Activated naive CD4-positive, alpha-beta T cell treated with anti-CD3 and anti-CD28 coated beads for 36 hours (primary cell): ENCODE measurements around the gene TRMU. TPM values are rescaled to one million over a fixed set of nuclear protein-coding genes. Genes with fewer than 3 reads are reported as not detected.

Source experiments
- CTCF ChIA-PET: fragments of 350-600 bp; sonication (Branson Sonifier 250); formaldehyde crosslinking; loops from one replicate; lab custom pipeline; 2021; ENCODE audit warnings: antibody characterized with exemption; lab: Charles Lee
- DNase-seq: peaks from one replicate; pipeline ENCODE4 v3.0.0-alpha.2; 2020
- H3K27ac Mint-ChIP-seq: one replicate; pipeline ENCODE4 v1.8.0; 2021; ENCODE audit warnings: mild to moderate bottlenecking, mixed read lengths
- H3K27me3 Mint-ChIP-seq: one replicate; pipeline ENCODE4 v1.8.0; 2021; ENCODE audit warnings: low read depth, mixed read lengths
- H3K36me3 Mint-ChIP-seq: one replicate; pipeline ENCODE4 v1.8.0; 2021; ENCODE audit warnings: low read depth, mixed read lengths
- H3K4me1 Mint-ChIP-seq: one replicate; pipeline ENCODE4 v1.8.0; 2021; ENCODE audit warnings: low read depth, mixed read lengths
- H3K4me3 Mint-ChIP-seq: one replicate; pipeline ENCODE4 v1.8.0; 2021; ENCODE audit warnings: mild to moderate bottlenecking, moderate library complexity, mixed read lengths
- H3K9me3 Mint-ChIP-seq: one replicate; pipeline ENCODE4 v1.8.0; 2021; ENCODE audit warnings: mixed read lengths
- intact Hi-C: fragments of 100-400 bp; cut with micrococcal nuclease; formaldehyde crosslinking; loops from one replicate; pipeline ENCODE4 v1.15.1; 2023
- total RNA-seq, 2 experiments: library from RNA; stranded (reverse); gene quantifications; one replicate each; pipeline ENCODE4 v1.2.3, GENCODE V29; 2021

TRMU gene
- total RNA-seq, 2 experiments from 2014 or later: 57.4 TPM

DNA sequence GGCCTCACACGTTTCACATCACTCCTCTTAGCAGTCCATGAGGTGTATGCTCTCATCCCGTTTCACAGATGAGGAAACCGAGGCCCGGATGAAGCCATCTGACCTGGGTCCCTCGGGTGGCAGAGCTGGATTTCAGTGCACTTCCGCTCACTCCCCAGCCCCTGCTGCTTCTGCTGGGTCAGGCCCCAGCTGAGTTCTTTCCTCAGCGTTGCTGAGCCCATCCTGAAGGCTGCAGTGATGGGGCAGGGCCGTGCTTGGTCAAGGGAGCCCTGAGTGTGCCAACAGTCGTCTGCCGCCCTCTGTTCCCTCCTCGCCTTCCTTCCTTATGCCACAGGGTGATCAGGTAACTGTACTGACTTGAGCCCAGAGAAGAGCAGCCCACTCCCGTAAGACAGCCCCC is 12.1 kb downstream of the TRMU start:
- no peak overlapping the region for H3K4me3 Mint-ChIP-seq
- intact Hi-C loops: no loop called here
- H3K27me3 Mint-ChIP-seq: no peaks in the 10 kb centered on the region
- no peak overlapping the region for H3K27ac Mint-ChIP-seq
- CTCF ChIA-PET: no interaction called here
- H3K4me1 Mint-ChIP-seq: no peaks in the 10 kb centered on the region
- peaks cover 49% of the 10 kb centered on the region for H3K36me3 Mint-ChIP-seq
- no peaks in the 10 kb centered on the region for H3K9me3 Mint-ChIP-seq
- DNase-seq: no peak

DNA sequence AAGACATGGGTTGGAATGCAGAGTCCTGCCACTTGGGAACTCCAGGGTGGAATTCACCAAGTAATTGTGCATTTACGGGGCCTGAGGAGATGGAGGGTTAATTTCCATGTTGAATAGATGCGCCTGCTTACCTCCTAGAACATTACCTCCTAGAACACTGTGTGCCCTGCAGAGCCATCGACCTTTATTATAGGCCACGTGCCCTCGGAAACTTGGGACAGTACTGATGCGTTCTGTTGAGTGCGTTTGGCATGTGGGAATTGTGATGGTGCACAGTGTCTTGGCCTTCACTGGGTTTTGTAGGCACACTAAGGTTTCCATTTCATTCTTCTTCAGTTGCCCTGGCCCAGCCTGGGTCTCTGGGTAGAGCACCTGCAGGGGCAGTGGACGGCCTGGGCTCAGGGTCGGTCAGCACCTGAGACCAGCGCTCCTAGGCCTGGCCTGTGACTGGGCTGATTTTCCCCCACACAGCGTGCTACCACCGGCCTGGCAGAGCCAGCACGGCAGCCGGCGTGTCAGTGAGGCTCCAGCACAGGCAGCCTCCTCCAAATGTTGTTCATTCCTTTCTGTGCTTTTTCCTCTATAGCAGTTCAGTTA is 12.7 kb downstream of the TRMU start:
- Mint-ChIP-seq H3K27ac (no peak overlapping the region), H3K9me3 (no peaks in the 10 kb centered on the region), H3K4me3 (no peak overlapping the region), H3K27me3 (no peaks in the 10 kb centered on the region), H3K4me1 (no peaks in the 10 kb centered on the region), H3K36me3 (peaks cover 49% of the 10 kb centered on the region)
- intact Hi-C loops: no loop called here
- CTCF ChIA-PET: no interaction called here
- DNase-seq: no peak

GRCh38 chr22:46349238-46349637 is 13.7 kb downstream of the TRMU start:
- DNase-seq: no peak
- Mint-ChIP-seq H3K27ac (no peak overlapping the region), H3K27me3 (no peaks in the 10 kb centered on the region), H3K36me3 (peaks cover 43% of the 10 kb centered on the region), H3K4me1 (no peaks in the 10 kb centered on the region), H3K4me3 (no peak overlapping the region), H3K9me3 (no peaks in the 10 kb centered on the region)
- CTCF ChIA-PET: no interaction called here
- intact Hi-C loops: no loop called here

GRCh38 chr22:46349681-46350080 is 14.2 kb downstream of the TRMU start:
- Mint-ChIP-seq H3K27ac (no peak overlapping the region), H3K4me3 (no peak overlapping the region), H3K36me3 (peaks cover 43% of the 10 kb centered on the region), H3K9me3 (no peaks in the 10 kb centered on the region), H3K27me3 (no peaks in the 10 kb centered on the region), H3K4me1 (no peaks in the 10 kb centered on the region)
- CTCF ChIA-PET: no interaction called here
- no peak for DNase-seq
- intact Hi-C loops: no loop called here

DNA sequence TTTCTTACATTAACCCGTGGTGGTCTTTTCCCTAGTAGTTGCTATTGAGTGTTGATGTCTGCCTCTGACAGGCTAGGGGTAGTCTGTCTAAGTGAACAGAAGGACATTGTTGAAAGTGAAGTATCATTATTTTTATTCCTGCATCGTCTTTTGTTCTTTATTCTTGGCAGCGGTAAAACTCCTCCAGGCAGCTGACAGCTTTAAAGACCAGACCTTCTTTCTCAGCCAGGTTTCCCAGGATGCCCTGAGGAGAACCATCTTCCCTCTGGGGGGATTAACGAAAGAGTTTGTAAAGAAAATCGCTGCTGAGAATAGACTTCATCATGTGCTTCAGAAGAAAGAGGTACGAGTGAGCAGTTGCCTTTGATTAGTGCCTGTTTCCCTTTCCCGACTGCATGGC is 14.6 kb downstream of the TRMU start:
- H3K27ac Mint-ChIP-seq: no peak overlapping the region
- H3K4me1 Mint-ChIP-seq: no peaks in the 10 kb centered on the region
- intact Hi-C loops: no loop called here
- peaks cover 43% of the 10 kb centered on the region for H3K36me3 Mint-ChIP-seq
- no peak overlapping the region for H3K4me3 Mint-ChIP-seq
- no peaks in the 10 kb centered on the region for H3K27me3 Mint-ChIP-seq
- no peaks in the 10 kb centered on the region for H3K9me3 Mint-ChIP-seq
- CTCF ChIA-PET: no interaction called here
- DNase-seq: no peak

DNA sequence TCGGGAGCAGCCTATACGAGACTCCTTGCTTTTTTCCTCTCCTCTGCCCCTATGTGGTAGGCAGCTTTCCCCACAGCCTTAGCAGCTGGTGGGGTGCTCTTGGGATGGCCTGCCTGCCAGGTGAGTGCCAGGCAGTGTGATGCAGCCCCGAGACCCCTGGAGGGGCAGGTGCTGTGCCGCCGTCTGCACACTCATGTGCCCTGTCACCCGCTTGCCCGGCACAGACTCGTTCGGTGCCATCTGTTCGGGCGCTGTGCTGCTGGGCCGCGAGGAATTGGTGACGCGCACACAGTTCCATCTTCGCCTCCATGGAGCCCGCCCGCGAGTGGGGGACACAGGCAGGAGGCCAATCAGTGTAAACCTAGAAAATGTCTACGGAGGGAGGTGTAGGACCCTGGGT is 15.1 kb downstream of the TRMU start:
- no peaks in the 10 kb centered on the region for H3K9me3 Mint-ChIP-seq
- intact Hi-C loops: no loop called here
- no peak for DNase-seq
- CTCF ChIA-PET: interaction anchor here (0.7 kb wide), 1 partner anchor 109 kb away, joined by 5 read pairs; no protein-coding TSS in a partner anchor
- H3K27ac Mint-ChIP-seq: no peak overlapping the region
- H3K4me1 Mint-ChIP-seq: no peaks in the 10 kb centered on the region
- H3K4me3 Mint-ChIP-seq: no peak overlapping the region
- H3K27me3 Mint-ChIP-seq: no peaks in the 10 kb centered on the region
- H3K36me3 Mint-ChIP-seq: peaks cover 43% of the 10 kb centered on the region

GRCh38 chr22:46351131-46351735 is 15.7 kb downstream of the TRMU start:
- intact Hi-C loops: no loop called here
- H3K9me3 Mint-ChIP-seq: no peaks in the 10 kb centered on the region
- H3K4me1 Mint-ChIP-seq: no peaks in the 10 kb centered on the region
- H3K27ac Mint-ChIP-seq: no peak overlapping the region
- DNase-seq: no peak
- peaks cover 38% of the 10 kb centered on the region for H3K36me3 Mint-ChIP-seq
- no peaks in the 10 kb centered on the region for H3K27me3 Mint-ChIP-seq
- CTCF ChIA-PET: interaction anchor here (0.7 kb wide), 1 partner anchor 108 kb away, joined by 5 read pairs; no protein-coding TSS in a partner anchor
- no peak overlapping the region for H3K4me3 Mint-ChIP-seq

- CTCF ChIA-PET: no interaction called here
- no peak for DNase-seq
- no peaks in the 10 kb centered on the region for H3K27me3 Mint-ChIP-seq
- intact Hi-C loops: no loop called here
- no peak overlapping the region for H3K4me3 Mint-ChIP-seq
- no peaks in the 10 kb centered on the region for H3K9me3 Mint-ChIP-seq
- H3K27ac Mint-ChIP-seq: no peak overlapping the region
- no peaks in the 10 kb centered on the region for H3K4me1 Mint-ChIP-seq
- peaks cover 33% of the 10 kb centered on the region for H3K36me3 Mint-ChIP-seq
Observed at GRCh38 chr22:46351767-46352166, 16.3 kb downstream of the TRMU start.

GRCh38 chr22:46352276-46352675 is 16.8 kb downstream of the TRMU start:
- peaks cover 32% of the 10 kb centered on the region for H3K36me3 Mint-ChIP-seq
- no peak for DNase-seq
- no peaks in the 10 kb centered on the region for H3K9me3 Mint-ChIP-seq
- no peak overlapping the region for H3K4me3 Mint-ChIP-seq
- no peaks in the 10 kb centered on the region for H3K4me1 Mint-ChIP-seq
- no peak overlapping the region for H3K27ac Mint-ChIP-seq
- no peaks in the 10 kb centered on the region for H3K27me3 Mint-ChIP-seq
- intact Hi-C loops: no loop called here
- CTCF ChIA-PET: no interaction called here

- no peak for DNase-seq
- Mint-ChIP-seq H3K36me3 (peaks cover 33% of the 10 kb centered on the region), H3K27ac (no peak overlapping the region), H3K9me3 (no peaks in the 10 kb centered on the region), H3K4me1 (no peaks in the 10 kb centered on the region), H3K27me3 (no peaks in the 10 kb centered on the region), H3K4me3 (no peak overlapping the region)
- CTCF ChIA-PET: no interaction called here
- intact Hi-C loops: no loop called here
Observed at GRCh38 chr22:46352691-46353386, 17.3 kb downstream of the TRMU start.

- H3K9me3 Mint-ChIP-seq: no peaks in the 10 kb centered on the region
Observed at GRCh38 chr22:46353483-46354105, 18.1 kb downstream of the TRMU start.

DNA sequence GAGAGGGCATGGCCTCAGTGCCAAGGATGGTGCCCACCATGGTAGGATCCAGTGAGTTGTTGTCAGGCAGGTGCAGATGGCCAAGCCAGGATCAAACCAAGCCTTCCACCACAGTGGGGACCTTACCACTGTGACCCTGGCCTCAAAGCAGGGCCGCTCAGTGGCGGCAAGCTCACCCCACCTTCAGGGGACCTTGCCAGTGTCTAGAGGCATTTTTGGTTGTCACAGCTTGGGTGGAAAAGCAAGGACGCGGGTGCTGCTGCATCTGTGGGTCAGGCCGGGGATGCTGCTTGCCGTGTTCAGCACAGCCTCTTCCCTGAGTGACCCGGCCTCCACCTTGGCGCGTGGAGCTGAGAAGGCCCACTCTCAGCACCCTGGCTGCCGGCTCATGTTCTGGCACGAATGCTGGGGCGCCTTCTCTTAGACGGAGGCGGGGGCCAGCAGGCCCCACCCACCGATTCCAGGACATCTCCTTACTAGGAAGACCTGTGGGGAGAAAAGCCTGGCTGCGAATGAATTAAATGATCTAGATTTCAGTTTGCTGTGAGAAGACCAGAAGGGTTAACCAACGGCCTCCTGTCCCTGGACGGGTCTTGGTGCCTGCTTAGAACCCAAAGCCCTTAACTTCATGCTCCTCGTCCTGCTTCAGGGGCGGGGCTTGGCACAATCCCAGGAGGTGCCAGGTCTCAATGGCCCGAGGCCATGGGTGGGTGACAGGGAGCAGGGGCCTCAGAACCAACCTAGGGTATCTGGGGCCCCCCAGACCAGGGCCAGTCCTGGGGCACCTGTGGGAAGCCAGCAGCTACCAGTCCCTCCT is 18.9 kb downstream of the TRMU start:
- intact Hi-C loops: no loop called here
- no peaks in the 10 kb centered on the region for H3K4me1 Mint-ChIP-seq
- peaks cover 30% of the 10 kb centered on the region for H3K36me3 Mint-ChIP-seq
- H3K4me3 Mint-ChIP-seq: no peak overlapping the region
- H3K9me3 Mint-ChIP-seq: no peaks in the 10 kb centered on the region
- no peaks in the 10 kb centered on the region for H3K27me3 Mint-ChIP-seq
- CTCF ChIA-PET: no interaction called here
- DNase-seq: no peak
- no peak overlapping the region for H3K27ac Mint-ChIP-seq

More at GRCh38 chr22:46353483-46354105, 18.1 kb downstream of the TRMU start:
- no peaks in the 10 kb centered on the region for H3K27me3 Mint-ChIP-seq
- H3K4me3 Mint-ChIP-seq: no peak overlapping the region
- CTCF ChIA-PET: no interaction called here
- intact Hi-C loops: no loop called here
- DNase-seq: no peak
- H3K36me3 Mint-ChIP-seq: peaks cover 30% of the 10 kb centered on the region
- H3K4me1 Mint-ChIP-seq: no peaks in the 10 kb centered on the region
- H3K27ac Mint-ChIP-seq: no peak overlapping the region
